K562 (cell line): ENCODE measurements around the gene INHBE. TPM values are rescaled to one million over a fixed set of nuclear protein-coding genes. Genes with fewer than 3 reads are reported as not detected.

ENCODE experiments used
- ATAC-seq: fragments of 200-7000 bp; cut with Tn5 transposase; 3 replicates; pipeline ENCODE4 v1.9.1; 2020; ENCODE audit warnings: moderate library complexity
- BruUV-seq: library from RNA; stranded (reverse); fragments of 400-500 nt; replicated peaks from 2 replicates; lab custom pipeline; 2021; lab: Mats Ljungman, UMichigan
- CTCF ChIA-PET: fragments of 300-600 bp; formaldehyde crosslinking; extraction: SDS; loops from one replicate; lab custom pipeline; 2021; ENCODE audit warnings: low intra/inter-chr PET ratio; lab: Yijun Ruan, JAX
- POLR2A ChIA-PET: fragments of 300-600, 350-650 bp; sonication (Branson Sonifier 250); formaldehyde crosslinking; extraction: SDS; loops from one replicate; lab custom pipeline; 2021; ENCODE audit warnings: antibody characterized with exemption, inconsistent platforms; lab: Yijun Ruan, JAX
- DNase-seq, 4 experiments: peaks; one replicate each; pipeline versions ENCODE4 v3.0.0 to v3.0.0-alpha.2; 2011 to 2018; ENCODE audit warnings: low spot score in 3 of 4, mixed read lengths in 3 of 4; ENCODE audit errors: extremely low read depth in 1 of 4
- FAIRE-seq: peaks from 2 replicates; lab custom pipeline; 2011; peaks lifted over from hg19 to GRCh38; lab: Jason Lieb, UNC
- H2AFZ ChIP-seq: 2 replicates; pipeline ENCODE4 v1.6.0; 2011; ENCODE audit warnings: low read depth, low read length, control low read depth, inconsistent platforms
- H3K27ac ChIP-seq: fragments of 200-600 bp; 3 replicates; pipeline ENCODE4 v1.8.0; 2011; ENCODE audit warnings: low read depth, mild to moderate bottlenecking, control low read depth, inconsistent platforms, low read length, moderate library complexity, mixed read lengths; ENCODE audit errors: extremely low read depth
- H3K27me3 ChIP-seq, 2 experiments: fragments of 300-600 bp in 1 of 2; 2 replicates in 1 of 2; 3 replicates in 1 of 2; pipeline versions ENCODE4 v1.6.0 to v1.8.0; 2011; ENCODE audit warnings: inconsistent platforms in 2 of 2, low read length in 2 of 2, mild to moderate bottlenecking in 1 of 2, mixed read lengths in 1 of 2, moderate library complexity in 1 of 2; ENCODE audit not compliant: control insufficient read depth in 2 of 2, insufficient read depth in 2 of 2
- H3K36me3 ChIP-seq: fragments of 300-600 bp; 3 replicates; pipeline ENCODE4 v1.8.0; 2011; ENCODE audit warnings: mild to moderate bottlenecking, low read length, inconsistent platforms; ENCODE audit not compliant: control insufficient read depth, insufficient read depth
- H3K4me1 ChIP-seq, 2 experiments: fragments of 200-600 bp in 1 of 2; replicated peaks in 1 of 2; 2 replicates in 1 of 2; 3 replicates in 1 of 2; pipeline versions ENCODE4 v1.5.1 to v1.8.0; 2011; ENCODE audit warnings: inconsistent platforms in 2 of 2, low read length in 2 of 2, mild to moderate bottlenecking in 1 of 2, mixed read lengths in 1 of 2, moderate library complexity in 1 of 2; ENCODE audit not compliant: control insufficient read depth in 2 of 2, insufficient read depth in 2 of 2
- H3K4me2 ChIP-seq: 2 replicates; pipeline ENCODE4 v1.6.1; 2011; ENCODE audit warnings: low read length, control low read depth, inconsistent platforms, mixed read lengths; ENCODE audit not compliant: insufficient read depth
- H3K4me3 ChIP-seq: fragments of 200-600 bp; sonication (generic), shearing (Covaris generic); 2 replicates; pipeline ENCODE4 v1.5.1; 2016; ENCODE audit warnings: control low read depth, inconsistent platforms
- H3K79me2 ChIP-seq: fragments of 200-600 bp; 3 replicates; pipeline ENCODE4 v1.8.0; 2011; ENCODE audit warnings: low read length, inconsistent platforms; ENCODE audit not compliant: control insufficient read depth, insufficient read depth
- H3K9ac ChIP-seq, 2 experiments: 2 replicates each; pipeline versions ENCODE4 v1.6.0 to v1.6.1; 2011; ENCODE audit warnings: low read depth in 2 of 2, low read length in 2 of 2, control low read depth in 1 of 2, inconsistent platforms in 1 of 2, mild to moderate bottlenecking in 1 of 2, mixed read lengths in 1 of 2; ENCODE audit not compliant: insufficient read depth in 1 of 2
- H3K9me1 ChIP-seq: one replicate; pipeline ENCODE4 v1.6.0; 2011; ENCODE audit warnings: inconsistent platforms, mild to moderate bottlenecking, low read length, moderate library complexity; ENCODE audit not compliant: control insufficient read depth, insufficient read depth
- H3K9me3 ChIP-seq: replicated peaks from 2 replicates; pipeline ENCODE4 v1.5.1; 2011; ENCODE audit warnings: low read depth, low read length, inconsistent platforms; ENCODE audit not compliant: control insufficient read depth, insufficient read depth
- H4K20me1 ChIP-seq: replicated peaks from 2 replicates; pipeline ENCODE4 v1.6.1; 2011; ENCODE audit warnings: low read length, inconsistent platforms, mixed read lengths; ENCODE audit not compliant: control insufficient read depth, insufficient read depth
- DMBX1 ChIP-seq: fragments of 250-450 bp; sonication (Bioruptor Pico); IDR thresholded peaks from 2 replicates; pipeline ENCODE4 v1.8.0; 2022; ENCODE audit warnings: inconsistent platforms, mild to moderate bottlenecking, moderate library complexity, borderline replicate concordance
- HDGF ChIP-seq: fragments of 450-650 bp; IDR thresholded peaks from 2 replicates; pipeline ENCODE4 v1.6.1; 2016
- PKNOX1 ChIP-seq: fragments of 450-650 bp; IDR thresholded peaks from 2 replicates; pipeline ENCODE4 v1.6.1; 2016
- PRPF4 ChIP-seq: fragments of 200-400 bp; formaldehyde crosslinking; IDR thresholded peaks from one replicate; pipeline ENCODE4 v1.6.1; 2017; ENCODE audit warnings: low read length, low read depth, mild to moderate bottlenecking; ENCODE audit not compliant: insufficient read depth, poor library complexity, severe bottlenecking
- SRF ChIP-seq, 2 experiments: fragments of 250-450, 450-650 bp in 1 of 2; sonication (Bioruptor Pico) in 1 of 2; sonication (generic) in 1 of 2; formaldehyde crosslinking; IDR thresholded peaks; 2 replicates each; pipeline versions ENCODE4 v1.5.0 to v1.5.1; 2020 to 2022; ENCODE audit warnings: mild to moderate bottlenecking in 1 of 2, missing genetic modification reagents in 1 of 2
- ZNF668 ChIP-seq: fragments of 250-450 bp; sonication (Bioruptor Pico); IDR thresholded peaks from 2 replicates; pipeline ENCODE4 v1.8.0; 2022; ENCODE audit warnings: mild to moderate bottlenecking, inconsistent platforms
- WGBS: fragments of 100-300 bp; shearing (Covaris generic); methylation state at CpG from one replicate; pipeline ENCODE4 v1.1.6; 2016; ENCODE audit warnings: low coverage, mixed read lengths; ENCODE audit not compliant: insufficient coverage; ENCODE audit errors: missing lambda C conversion rate; 5-methylcytosine and 5-hydroxymethylcytosine counted together
- in situ Hi-C: fragments of 300-500 bp; cut with MboI; formaldehyde crosslinking; loops from 4 replicates; pipeline ENCODE4 v1.15.0; 2018; ENCODE audit warnings: inconsistent platforms, mixed read lengths
- intact Hi-C: fragments of 100-400 bp; cut with micrococcal nuclease; formaldehyde crosslinking; loops from 2 replicates; pipeline ENCODE4 v1.14.2; 2022
- polyA plus RNA-seq, 8 experiments: library from polyadenylated mRNA; depleted of rRNA in 4 of 8; stranded (reverse) in 5 of 8; unstranded in 3 of 8; fragments of >200 nt; fragmentation: Nextera tagmentation in 2 of 8; fragmentation: Illumina TruSeq in 1 of 8; extraction: Ambion mirVana in 2 of 8; extraction: Trizol in 1 of 8; gene quantifications; 2 replicates each; pipeline versions ENCODE4 v1.2.1 to v1.2.3, GENCODE V29; 2011 to 2014; ENCODE audit warnings: inconsistent platforms in 1 of 8, missing spikeins in 1 of 8
- total RNA-seq, 7 experiments: library from RNA; depleted of rRNA in 6 of 7; stranded (reverse); fragments of >200 nt in 6 of 7; fragmentation: Illumina TruSeq in 2 of 7; extraction: Trizol in 2 of 7; gene quantifications; 2 replicates each; pipeline versions ENCODE4 v1.2.1 to v1.2.3, GENCODE V29; 2011 to 2021; ENCODE audit warnings: low replicate concordance in 1 of 7
- TF ChIP-seq, protein P1 (sequence below): IDR thresholded peaks from 2 replicates; pipeline ENCODE4 v1.6.1; 2012; ENCODE audit warnings: low read depth, low read length, improper control_type of control experiment, borderline replicate concordance
- TF ChIP-seq, protein P2 (sequence below): fragments of 450-650 bp; IDR thresholded peaks from 2 replicates; pipeline ENCODE4 v1.6.1; 2016; ENCODE audit warnings: low read depth

The INHBE gene
- total and polyA plus RNA-seq, 9 of the 15 experiments (the other 6 are each of a cell fraction or from before 2014, with no cell fraction given): 0.94 to 9.9 (median 7.3) TPM

DNA sequence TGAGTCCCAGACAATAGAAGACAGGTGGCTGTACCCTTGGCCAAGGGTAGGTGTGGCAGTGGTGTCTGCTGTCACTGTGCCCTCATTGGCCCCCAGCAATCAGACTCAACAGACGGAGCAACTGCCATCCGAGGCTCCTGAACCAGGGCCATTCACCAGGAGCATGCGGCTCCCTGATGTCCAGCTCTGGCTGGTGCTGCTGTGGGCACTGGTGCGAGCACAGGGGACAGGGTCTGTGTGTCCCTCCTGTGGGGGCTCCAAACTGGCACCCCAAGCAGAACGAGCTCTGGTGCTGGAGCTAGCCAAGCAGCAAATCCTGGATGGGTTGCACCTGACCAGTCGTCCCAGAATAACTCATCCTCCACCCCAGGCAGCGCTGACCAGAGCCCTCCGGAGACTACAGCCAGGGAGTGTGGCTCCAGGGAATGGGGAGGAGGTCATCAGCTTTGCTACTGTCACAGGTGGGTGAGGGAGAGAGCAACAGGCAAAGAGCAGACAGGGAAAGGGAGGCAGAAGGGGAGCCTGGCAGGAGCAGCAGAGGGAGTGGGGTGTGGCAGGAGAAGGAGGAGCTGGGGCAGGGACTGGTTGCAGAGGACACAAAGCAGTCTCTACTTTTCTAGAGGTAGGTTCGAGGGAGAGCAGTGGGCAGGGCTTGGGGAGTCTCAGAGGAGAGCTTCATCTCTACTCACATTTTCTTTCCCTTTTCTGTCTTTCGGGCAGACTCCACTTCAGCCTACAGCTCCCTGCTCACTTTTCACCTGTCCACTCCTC lies 452 bp downstream of the INHBE start:
- BruUV-seq: TSS peak; percentile 75
- Histone ChIP-seq H3K9me1 (no peaks in the 10 kb centered on the region), H2AFZ (peak overlapping the region; percentile 92)
- TF ChIP-seq DMBX1 (0 out of 2 replicates have a peak, but pooled peaks have one; percentile 7), PKNOX1 (no peak), PRPF4 (no peak), ZNF668 (CRISPR knock-in tag) (0 out of 2 replicates have a peak, but pooled peaks have one; percentile 41), HDGF (peak; percentile 79; the same call in 1 of the 2 replicates), SRF (CRISPR knock-in tag; IDR thresholded peaks at IDR 0.05) (no peak)
- TF ChIP-seq, protein P1, sequence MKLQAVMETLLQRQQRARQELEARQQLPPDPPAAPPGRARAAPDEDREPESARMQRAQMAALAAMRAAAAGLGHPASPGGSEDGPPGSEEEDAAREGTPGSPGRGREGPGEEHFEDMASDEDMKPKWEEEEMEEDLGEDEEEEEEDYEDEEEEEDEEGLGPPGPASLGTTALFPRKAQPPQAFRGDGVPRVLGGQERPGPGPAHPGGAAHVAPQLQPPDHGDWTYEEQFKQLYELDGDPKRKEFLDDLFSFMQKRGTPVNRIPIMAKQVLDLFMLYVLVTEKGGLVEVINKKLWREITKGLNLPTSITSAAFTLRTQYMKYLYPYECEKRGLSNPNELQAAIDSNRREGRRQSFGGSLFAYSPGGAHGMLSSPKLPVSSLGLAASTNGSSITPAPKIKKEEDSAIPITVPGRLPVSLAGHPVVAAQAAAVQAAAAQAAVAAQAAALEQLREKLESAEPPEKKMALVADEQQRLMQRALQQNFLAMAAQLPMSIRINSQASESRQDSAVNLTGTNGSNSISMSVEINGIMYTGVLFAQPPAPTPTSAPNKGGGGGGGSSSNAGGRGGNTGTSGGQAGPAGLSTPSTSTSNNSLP: no peak
- TF ChIP-seq, protein P2, sequence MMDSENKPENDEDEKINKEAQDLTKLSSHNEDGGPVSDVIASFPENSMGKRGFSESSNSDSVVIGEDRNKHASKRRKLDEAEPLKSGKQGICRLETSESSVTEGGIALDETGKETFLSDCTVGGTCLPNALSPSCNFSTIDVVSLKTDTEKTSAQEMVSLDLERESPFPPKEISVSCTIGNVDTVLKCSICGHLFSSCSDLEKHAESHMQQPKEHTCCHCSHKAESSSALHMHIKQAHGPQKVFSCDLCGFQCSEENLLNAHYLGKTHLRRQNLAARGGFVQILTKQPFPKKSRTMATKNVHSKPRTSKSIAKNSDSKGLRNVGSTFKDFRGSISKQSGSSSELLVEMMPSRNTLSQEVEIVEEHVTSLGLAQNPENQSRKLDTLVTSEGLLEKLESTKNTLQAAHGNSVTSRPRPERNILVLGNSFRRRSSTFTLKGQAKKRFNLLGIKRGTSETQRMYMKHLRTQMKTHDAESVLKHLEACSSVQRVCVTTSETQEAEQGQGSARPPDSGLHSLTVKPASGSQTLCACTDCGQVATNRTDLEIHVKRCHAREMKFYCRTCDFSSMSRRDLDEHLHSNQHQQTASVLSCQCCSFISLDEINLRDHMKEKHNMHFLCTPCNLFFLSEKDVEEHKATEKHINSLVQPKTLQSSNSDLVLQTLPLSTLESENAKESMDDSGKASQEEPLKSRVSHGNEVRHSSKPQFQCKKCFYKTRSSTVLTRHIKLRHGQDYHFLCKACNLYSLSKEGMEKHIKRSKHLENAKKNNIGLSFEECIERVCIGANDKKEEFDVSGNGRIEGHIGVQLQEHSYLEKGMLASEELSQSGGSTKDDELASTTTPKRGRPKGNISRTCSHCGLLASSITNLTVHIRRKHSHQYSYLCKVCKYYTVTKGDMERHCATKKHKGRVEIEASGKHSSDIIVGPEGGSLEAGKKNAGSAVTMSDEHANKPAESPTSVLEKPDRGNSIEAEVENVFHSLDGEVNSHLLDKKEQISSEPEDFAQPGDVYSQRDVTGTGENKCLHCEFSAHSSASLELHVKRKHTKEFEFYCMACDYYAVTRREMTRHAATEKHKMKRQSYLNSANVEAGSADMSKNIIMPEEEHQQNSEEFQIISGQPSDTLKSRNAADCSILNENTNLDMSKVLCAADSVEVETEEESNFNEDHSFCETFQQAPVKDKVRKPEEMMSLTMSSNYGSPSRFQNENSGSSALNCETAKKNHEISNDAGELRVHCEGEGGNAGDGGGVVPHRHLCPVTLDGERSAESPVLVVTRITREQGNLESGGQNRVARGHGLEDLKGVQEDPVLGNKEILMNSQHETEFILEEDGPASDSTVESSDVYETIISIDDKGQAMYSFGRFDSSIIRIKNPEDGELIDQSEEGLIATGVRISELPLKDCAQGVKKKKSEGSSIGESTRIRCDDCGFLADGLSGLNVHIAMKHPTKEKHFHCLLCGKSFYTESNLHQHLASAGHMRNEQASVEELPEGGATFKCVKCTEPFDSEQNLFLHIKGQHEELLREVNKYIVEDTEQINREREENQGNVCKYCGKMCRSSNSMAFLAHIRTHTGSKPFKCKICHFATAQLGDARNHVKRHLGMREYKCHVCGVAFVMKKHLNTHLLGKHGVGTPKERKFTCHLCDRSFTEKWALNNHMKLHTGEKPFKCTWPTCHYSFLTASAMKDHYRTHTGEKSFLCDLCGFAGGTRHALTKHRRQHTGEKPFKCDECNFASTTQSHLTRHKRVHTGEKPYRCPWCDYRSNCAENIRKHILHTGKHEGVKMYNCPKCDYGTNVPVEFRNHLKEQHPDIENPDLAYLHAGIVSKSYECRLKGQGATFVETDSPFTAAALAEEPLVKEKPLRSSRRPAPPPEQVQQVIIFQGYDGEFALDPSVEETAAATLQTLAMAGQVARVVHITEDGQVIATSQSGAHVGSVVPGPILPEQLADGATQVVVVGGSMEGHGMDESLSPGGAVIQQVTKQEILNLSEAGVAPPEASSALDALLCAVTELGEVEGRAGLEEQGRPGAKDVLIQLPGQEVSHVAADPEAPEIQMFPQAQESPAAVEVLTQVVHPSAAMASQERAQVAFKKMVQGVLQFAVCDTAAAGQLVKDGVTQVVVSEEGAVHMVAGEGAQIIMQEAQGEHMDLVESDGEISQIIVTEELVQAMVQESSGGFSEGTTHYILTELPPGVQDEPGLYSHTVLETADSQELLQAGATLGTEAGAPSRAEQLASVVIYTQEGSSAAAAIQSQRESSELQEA: no peak; the same call in 1 of the 2 replicates

More for the DNA sequence above, 452 bp downstream of the INHBE start:
- Histone ChIP-seq H3K9ac (peak overlapping the region; percentile 78 to 87), H3K4me3 (peak overlapping the region; percentile 62; the same call in 1 of the 2 replicates), H3K4me1 (peaks cover 46 to 50% of the 10 kb centered on the region in 2 experiments), H3K9me3 (no peaks in the 10 kb centered on the region), H3K36me3 (no peaks in the 10 kb centered on the region), H3K27me3 (no peaks in the 10 kb centered on the region), H4K20me1 (no peaks in the 10 kb centered on the region), H3K4me2 (peak overlapping the region; percentile 91), H3K79me2 (peaks cover 20% of the 10 kb centered on the region; the same call in 2 of the 3 replicates), H3K27ac (peak overlapping the region; percentile 74)
- peak; percentile 6 for ATAC-seq
- no peak for DNase-seq
- intact Hi-C loops: loop anchor here (2.0 to 5.0 kb wide), 2 partner anchors 25 to 237 kb away; partner anchors contain the start of genes OS9 and R3HDM2
- FAIRE-seq: no peak
- in situ Hi-C loops: no loop called here
- 33% methylated on average over 8 of the region's 10 CpGs for WGBS
- CTCF ChIA-PET: interaction anchor here (0.9 kb wide), 1 partner anchor 241 kb away, joined by 5 read pairs; no protein-coding TSS in a partner anchor
- POLR2A ChIA-PET: interaction anchor here (0.5 to 2.4 kb wide), 24 partner anchors 10 to 575 kb away, joined by 3 to 9 read pairs (median 4); no protein-coding TSS in a partner anchor
